GM12864 (cell line): ENCODE results near the gene CLDN2.

Source experiments
- DNase-seq: peaks from one replicate; pipeline ENCODE4 v3.0.0-alpha.2; 2011; ENCODE audit warnings: low read depth
- H3K4me3 ChIP-seq: 2 replicates; pipeline ENCODE4 v1.5.1; 2011; ENCODE audit warnings: mild to moderate bottlenecking, low read depth, low read length, control low read depth
- CTCF ChIP-seq: IDR thresholded peaks from 2 replicates; pipeline ENCODE4 v1.5.1; 2011; ENCODE audit warnings: low read depth, mild to moderate bottlenecking, moderate library complexity, low read length, control low read depth, inconsistent platforms; ENCODE audit errors: missing control alignments

The CLDN2 gene

GRCh38 chrX:106902684-106903083 lies 17.5 kb upstream of the CLDN2 start:
- DNase-seq, result no peak
- H3K4me3 ChIP-seq, result no peak overlapping the region
- no peak for TF ChIP-seq CTCF

GRCh38 chrX:106903291-106903824 lies 16.8 kb upstream of the CLDN2 start, which contains the start of gene RIPPLY1:
RIPPLY1 (minus strand) TSS chrX:106903341; CDS start chrX:106903287, 54 bp downstream.
- H3K4me3 ChIP-seq, result no peak within 1 kb of the TSS
- DNase-seq, result no peak
- no peak for TF ChIP-seq CTCF

GRCh38 chrX:106903856-106904528 lies 16.2 kb upstream of the CLDN2 start:
- H3K4me3 ChIP-seq, result no peak overlapping the region

GRCh38 chrX:106905064-106905708 lies 15.0 kb upstream of the CLDN2 start:
- no peak overlapping the region for H3K4me3 ChIP-seq
- no peak for DNase-seq
- TF ChIP-seq CTCF, result no peak

More at GRCh38 chrX:106903856-106904528, 16.2 kb upstream of the CLDN2 start:
- TF ChIP-seq CTCF, result no peak
- DNase-seq, result no peak

GRCh38 chrX:106906361-106906760 lies 13.8 kb upstream of the CLDN2 start:
- TF ChIP-seq CTCF, result no peak
- H3K4me3 ChIP-seq, result no peak overlapping the region
- no peak for DNase-seq

- no peak for TF ChIP-seq CTCF
- no peak for DNase-seq
Observed at GRCh38 chrX:106912864-106913263, 7.3 kb upstream of the CLDN2 start.

More at GRCh38 chrX:106912864-106913263, 7.3 kb upstream of the CLDN2 start:
- no peak overlapping the region for H3K4me3 ChIP-seq
